HepG2 (cell line): ENCODE data around the gene DDAH1.

Experiments
- EZH2 ChIP-seq: conservative IDR thresholded peaks from 2 replicates; pipeline ENCODE4 v1.6.1; 2012; ENCODE audit warnings: mild to moderate bottlenecking, low read depth, low read length, moderate library complexity
- FOXA1 ChIP-seq, 2 experiments: fragments of 450-650 bp in 1 of 2; sonication (generic) in 1 of 2; formaldehyde crosslinking in 1 of 2; IDR thresholded peaks; 2 replicates each; pipeline versions ENCODE4 v1.4.0 to v1.6.1; 2016 to 2020; ENCODE audit warnings: missing genetic modification reagents in 1 of 2
- KDM4B ChIP-seq: sonication (generic); formaldehyde crosslinking; IDR thresholded peaks from 2 replicates; pipeline ENCODE4 v1.4.0; 2020; ENCODE audit warnings: missing genetic modification reagents
- RARG ChIP-seq: sonication (generic); formaldehyde crosslinking; IDR thresholded peaks from 2 replicates; pipeline ENCODE4 v1.4.0; 2020; ENCODE audit warnings: low read depth, mild to moderate bottlenecking, missing genetic modification reagents
- RBFOX2 ChIP-seq: fragments of 200-400 bp; formaldehyde crosslinking; IDR thresholded peaks from 2 replicates; pipeline ENCODE4 v1.6.1; 2017; ENCODE audit warnings: low read depth, mild to moderate bottlenecking, low read length
- SUZ12 ChIP-seq: fragments of 150-350 bp; IDR thresholded peaks from 2 replicates; pipeline ENCODE4 v1.6.1; 2014; ENCODE audit warnings: low read depth, low read length
- ZNF138 ChIP-seq: sonication (generic); formaldehyde crosslinking; IDR thresholded peaks from 2 replicates; pipeline ENCODE4 v1.5.0; 2020; ENCODE audit warnings: mild to moderate bottlenecking, low read depth, missing genetic modification reagents
- ZNF850 ChIP-seq: sonication (generic); formaldehyde crosslinking; conservative IDR thresholded peaks from 2 replicates; pipeline ENCODE4 v1.9.0; 2021; ENCODE audit warnings: mild to moderate bottlenecking, missing genetic modification reagents
- TF ChIP-seq, protein P1 (sequence below): sonication (generic); formaldehyde crosslinking; IDR thresholded peaks from 2 replicates; pipeline ENCODE4 v1.4.0; 2020; ENCODE audit warnings: low read depth, mild to moderate bottlenecking, missing genetic modification reagents
- TF ChIP-seq, protein P2 (sequence below), 2 experiments: IDR thresholded peaks; 2 replicates each; pipeline ENCODE4 v1.6.1; 2011 to 2012; ENCODE audit warnings: low read length in 2 of 2, borderline replicate concordance in 1 of 2, low read depth in 1 of 2, mild to moderate bottlenecking in 1 of 2, moderate library complexity in 1 of 2
- TF ChIP-seq, protein P3 (sequence below): sonication (generic); formaldehyde crosslinking; IDR thresholded peaks from 2 replicates; pipeline ENCODE4 v1.4.0; 2020; ENCODE audit warnings: missing genetic modification reagents

DNA sequence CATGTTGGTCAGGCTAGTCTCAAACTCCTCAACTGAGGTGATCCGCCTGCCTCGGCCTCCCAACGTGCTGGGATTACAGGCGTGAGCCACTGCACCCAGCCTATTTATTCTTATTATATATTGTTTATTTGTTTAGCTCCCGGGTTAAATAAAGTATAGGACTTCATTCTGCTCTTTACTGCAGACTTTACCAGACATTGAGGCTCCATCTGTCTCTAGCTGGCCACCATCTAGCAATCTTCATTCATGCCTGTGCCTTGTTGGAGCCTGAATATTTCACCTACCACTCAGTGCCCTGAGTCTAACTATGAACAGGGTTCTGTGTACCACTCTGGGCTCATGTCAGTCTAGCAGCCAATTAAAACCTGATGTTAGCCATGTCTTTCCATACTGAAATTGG lies 2.1 kb upstream of the DDAH1 start:
- no peak for TF ChIP-seq EZH2
- TF ChIP-seq KDM4B (CRISPR knock-in tag): no peak
- no peak for TF ChIP-seq SUZ12
- no peak for TF ChIP-seq ZNF138
- TF ChIP-seq, protein P1, sequence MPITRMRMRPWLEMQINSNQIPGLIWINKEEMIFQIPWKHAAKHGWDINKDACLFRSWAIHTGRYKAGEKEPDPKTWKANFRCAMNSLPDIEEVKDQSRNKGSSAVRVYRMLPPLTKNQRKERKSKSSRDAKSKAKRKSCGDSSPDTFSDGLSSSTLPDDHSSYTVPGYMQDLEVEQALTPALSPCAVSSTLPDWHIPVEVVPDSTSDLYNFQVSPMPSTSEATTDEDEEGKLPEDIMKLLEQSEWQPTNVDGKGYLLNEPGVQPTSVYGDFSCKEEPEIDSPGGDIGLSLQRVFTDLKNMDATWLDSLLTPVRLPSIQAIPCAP (CRISPR knock-in tag): no peak
- TF ChIP-seq, protein P2, sequence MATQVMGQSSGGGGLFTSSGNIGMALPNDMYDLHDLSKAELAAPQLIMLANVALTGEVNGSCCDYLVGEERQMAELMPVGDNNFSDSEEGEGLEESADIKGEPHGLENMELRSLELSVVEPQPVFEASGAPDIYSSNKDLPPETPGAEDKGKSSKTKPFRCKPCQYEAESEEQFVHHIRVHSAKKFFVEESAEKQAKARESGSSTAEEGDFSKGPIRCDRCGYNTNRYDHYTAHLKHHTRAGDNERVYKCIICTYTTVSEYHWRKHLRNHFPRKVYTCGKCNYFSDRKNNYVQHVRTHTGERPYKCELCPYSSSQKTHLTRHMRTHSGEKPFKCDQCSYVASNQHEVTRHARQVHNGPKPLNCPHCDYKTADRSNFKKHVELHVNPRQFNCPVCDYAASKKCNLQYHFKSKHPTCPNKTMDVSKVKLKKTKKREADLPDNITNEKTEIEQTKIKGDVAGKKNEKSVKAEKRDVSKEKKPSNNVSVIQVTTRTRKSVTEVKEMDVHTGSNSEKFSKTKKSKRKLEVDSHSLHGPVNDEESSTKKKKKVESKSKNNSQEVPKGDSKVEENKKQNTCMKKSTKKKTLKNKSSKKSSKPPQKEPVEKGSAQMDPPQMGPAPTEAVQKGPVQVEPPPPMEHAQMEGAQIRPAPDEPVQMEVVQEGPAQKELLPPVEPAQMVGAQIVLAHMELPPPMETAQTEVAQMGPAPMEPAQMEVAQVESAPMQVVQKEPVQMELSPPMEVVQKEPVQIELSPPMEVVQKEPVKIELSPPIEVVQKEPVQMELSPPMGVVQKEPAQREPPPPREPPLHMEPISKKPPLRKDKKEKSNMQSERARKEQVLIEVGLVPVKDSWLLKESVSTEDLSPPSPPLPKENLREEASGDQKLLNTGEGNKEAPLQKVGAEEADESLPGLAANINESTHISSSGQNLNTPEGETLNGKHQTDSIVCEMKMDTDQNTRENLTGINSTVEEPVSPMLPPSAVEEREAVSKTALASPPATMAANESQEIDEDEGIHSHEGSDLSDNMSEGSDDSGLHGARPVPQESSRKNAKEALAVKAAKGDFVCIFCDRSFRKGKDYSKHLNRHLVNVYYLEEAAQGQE (IDR thresholded peaks at IDR 0.05; ENCODE audit: borderline replicate concordance in 1 of 2, low read depth in 1 of 2, low read length in 2 of 2): no peak
- no peak for TF ChIP-seq RARG (CRISPR knock-in tag)
- TF ChIP-seq FOXA1 (IDR thresholded peaks at IDR 0.05): no peak
- no peak for TF ChIP-seq FOXA1 (CRISPR knock-in tag; IDR thresholded peaks at IDR 0.05)
- TF ChIP-seq ZNF850: no peak
- no peak for TF ChIP-seq RBFOX2
- TF ChIP-seq, protein P3, sequence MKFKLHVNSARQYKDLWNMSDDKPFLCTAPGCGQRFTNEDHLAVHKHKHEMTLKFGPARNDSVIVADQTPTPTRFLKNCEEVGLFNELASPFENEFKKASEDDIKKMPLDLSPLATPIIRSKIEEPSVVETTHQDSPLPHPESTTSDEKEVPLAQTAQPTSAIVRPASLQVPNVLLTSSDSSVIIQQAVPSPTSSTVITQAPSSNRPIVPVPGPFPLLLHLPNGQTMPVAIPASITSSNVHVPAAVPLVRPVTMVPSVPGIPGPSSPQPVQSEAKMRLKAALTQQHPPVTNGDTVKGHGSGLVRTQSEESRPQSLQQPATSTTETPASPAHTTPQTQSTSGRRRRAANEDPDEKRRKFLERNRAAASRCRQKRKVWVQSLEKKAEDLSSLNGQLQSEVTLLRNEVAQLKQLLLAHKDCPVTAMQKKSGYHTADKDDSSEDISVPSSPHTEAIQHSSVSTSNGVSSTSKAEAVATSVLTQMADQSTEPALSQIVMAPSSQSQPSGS (CRISPR knock-in tag): no peak
